Measurements from ENCODE around the gene TMEM123. TPM values are rescaled to one million over a fixed set of nuclear protein-coding genes. Genes with fewer than 3 reads are reported as not detected.

The TMEM123 gene
- total and polyA plus RNA-seq, 2 of the 4 experiments (the other 2 are of a cell fraction), result 96.9 to 127 TPM

DNA sequence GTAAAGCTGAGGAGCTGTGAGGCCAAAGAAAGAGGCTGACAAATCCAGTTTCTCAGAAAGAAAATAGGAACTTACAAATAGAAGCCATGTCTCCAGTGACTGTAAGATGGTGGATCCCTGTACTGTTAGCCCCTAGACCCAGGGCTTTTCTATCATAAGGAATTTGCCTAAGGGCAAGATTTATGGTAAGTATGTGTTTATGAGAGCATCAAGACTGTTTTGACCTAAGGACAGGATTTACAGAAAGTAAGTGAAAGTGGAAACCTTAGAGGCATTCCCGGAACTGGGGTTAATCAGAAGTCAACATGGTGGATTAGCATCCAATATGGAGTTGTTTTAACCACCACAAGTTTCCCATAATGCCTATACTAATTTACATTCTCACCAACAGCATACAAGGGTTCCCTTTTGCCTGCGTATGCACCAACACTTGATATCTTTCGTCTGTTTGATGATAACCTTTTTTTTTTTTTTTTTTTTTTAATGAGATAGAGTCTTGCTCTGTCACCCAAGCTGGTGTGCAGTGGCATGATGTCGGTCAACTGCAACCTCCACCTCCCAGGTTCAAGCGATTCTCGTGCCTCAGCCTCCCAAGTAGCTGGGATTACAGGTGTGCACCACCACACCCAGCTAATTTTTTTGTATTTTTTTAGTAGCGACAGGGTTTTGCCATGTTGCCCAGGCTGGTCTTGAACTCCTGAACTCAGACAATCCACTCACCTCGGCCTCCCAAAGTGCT is 65.4 kb downstream of the TMEM123 start:
- ChIA-PET CTCF (interaction anchor here (0.6 kb wide), 1 partner anchor 37 kb away, joined by 4 read pairs; no protein-coding TSS in a partner anchor), POLR2A (ENCODE audit: unreplicated experiment) (no interaction called here)
- no peak overlapping the region for H2AK9ac ChIP-seq (replicated peaks; ENCODE audit: low read depth, low read length, poor library complexity)
- no peak overlapping the region for H3K9ac ChIP-seq (ENCODE audit: low read depth, low read length)
- intact Hi-C loops (cut with micrococcal nuclease) (no loop called here), in situ Hi-C loops (cut with MboI; ENCODE audit: low sequenced_read_pairs) (loop anchor here (25.0 kb wide), 1 partner anchor 100 kb away; no protein-coding TSS in a partner anchor), dilution Hi-C loops (cut with HindIII; ENCODE audit: low sequenced_read_pairs, unreplicated experiment) (no loop called here)
- H3K36me3 ChIP-seq (ENCODE audit: control insufficient read depth, insufficient read depth, low read length), result peaks cover 25% of the 10 kb centered on the region
- H4K5ac ChIP-seq (ENCODE audit: low read depth, low read length), result no peak overlapping the region
- no peaks in the 10 kb centered on the region for H3K27me3 ChIP-seq (ENCODE audit: control insufficient read depth, insufficient read depth, low read length)
- BruUV-seq (replicated peaks), result no TSS peak
- TF ChIP-seq RCOR1 (IDR thresholded peaks at IDR 0.05; ENCODE audit: insufficient replicate concordance, low read length) (no peak), MXI1 (IDR thresholded peaks at IDR 0.05; ENCODE audit: borderline replicate concordance, low read depth, low read length) (no peak), BHLHE40 (IDR thresholded peaks at IDR 0.05; ENCODE audit: low read depth, low read length) (no peak), NFE2L2 (IDR thresholded peaks at IDR 0.05; ENCODE audit: low read depth, low read length) (no peak), RAD21 (IDR thresholded peaks at IDR 0.05; ENCODE audit: low read length) (no peak), FOS (IDR thresholded peaks at IDR 0.05; ENCODE audit: low read depth, low read length) (no peak), ELK1 (IDR thresholded peaks at IDR 0.05; ENCODE audit: borderline replicate concordance, low read depth, low read length) (no peak), MAFK (IDR thresholded peaks at IDR 0.05; ENCODE audit: low read depth, low read length) (no peak), RFX5 (IDR thresholded peaks at IDR 0.05; ENCODE audit: low read depth, low read length) (no peak), CHD1 (IDR thresholded peaks at IDR 0.05; ENCODE audit: low read depth, low read length) (no peak), SMC3 (IDR thresholded peaks at IDR 0.05; ENCODE audit: low read depth, low read length) (no peak), MAZ (IDR thresholded peaks at IDR 0.05; ENCODE audit: borderline replicate concordance, low read depth, low read length) (no peak), CEBPB (IDR thresholded peaks at IDR 0.05; ENCODE audit: low read depth, low read length) (no peak), USF2 (IDR thresholded peaks at IDR 0.05; ENCODE audit: low read depth, low read length) (no peak), POLR2A (IDR thresholded peaks at IDR 0.05; ENCODE audit: low read depth, low read length) (no peak)
- TF ChIP-seq, protein P1, sequence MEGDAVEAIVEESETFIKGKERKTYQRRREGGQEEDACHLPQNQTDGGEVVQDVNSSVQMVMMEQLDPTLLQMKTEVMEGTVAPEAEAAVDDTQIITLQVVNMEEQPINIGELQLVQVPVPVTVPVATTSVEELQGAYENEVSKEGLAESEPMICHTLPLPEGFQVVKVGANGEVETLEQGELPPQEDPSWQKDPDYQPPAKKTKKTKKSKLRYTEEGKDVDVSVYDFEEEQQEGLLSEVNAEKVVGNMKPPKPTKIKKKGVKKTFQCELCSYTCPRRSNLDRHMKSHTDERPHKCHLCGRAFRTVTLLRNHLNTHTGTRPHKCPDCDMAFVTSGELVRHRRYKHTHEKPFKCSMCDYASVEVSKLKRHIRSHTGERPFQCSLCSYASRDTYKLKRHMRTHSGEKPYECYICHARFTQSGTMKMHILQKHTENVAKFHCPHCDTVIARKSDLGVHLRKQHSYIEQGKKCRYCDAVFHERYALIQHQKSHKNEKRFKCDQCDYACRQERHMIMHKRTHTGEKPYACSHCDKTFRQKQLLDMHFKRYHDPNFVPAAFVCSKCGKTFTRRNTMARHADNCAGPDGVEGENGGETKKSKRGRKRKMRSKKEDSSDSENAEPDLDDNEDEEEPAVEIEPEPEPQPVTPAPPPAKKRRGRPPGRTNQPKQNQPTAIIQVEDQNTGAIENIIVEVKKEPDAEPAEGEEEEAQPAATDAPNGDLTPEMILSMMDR (conservative IDR thresholded peaks at IDR 0.05; ENCODE audit: low read depth, low read length), result no peak
- no peak overlapping the region for H3K4ac ChIP-seq (ENCODE audit: low read depth, low read length)
- no peak overlapping the region for H3K56ac ChIP-seq (ENCODE audit: extremely low read depth, insufficient read depth, low read length)
- no peak overlapping the region for H2BK20ac ChIP-seq (ENCODE audit: low read depth, low read length)
- no peaks in the 10 kb centered on the region for H3K9me3 ChIP-seq (ENCODE audit: control insufficient read depth, insufficient read depth, low read length)
- H3K9me1 ChIP-seq (ENCODE audit: insufficient read depth, low read length), result peaks cover 8% of the 10 kb centered on the region; the same call in 1 of the 2 replicates
- no peak overlapping the region for H2BK120ac ChIP-seq (ENCODE audit: low read depth, low read length)
- no peak overlapping the region for H3K14ac ChIP-seq (replicated peaks; ENCODE audit: low read depth, low read length)
- no CpG with 5 or more reads among the region's 8 CpGs for WGBS, 2 experiments (ENCODE audit: extremely low coverage in 2 of 2, insufficient read length in 1 of 2)
- H3K4me2 ChIP-seq (ENCODE audit: low read depth, low read length), result no peak overlapping the region
- H3K18ac ChIP-seq (ENCODE audit: low read depth, low read length), result no peak overlapping the region
- ATAC-seq (ENCODE audit: low read depth) (no peak), DNase-seq (no peak)
- H2BK5ac ChIP-seq (ENCODE audit: low read depth, low read length, poor library complexity, severe bottlenecking), result no peak overlapping the region
- H3K79me1 ChIP-seq (ENCODE audit: low read depth in 1 of 2, low read length in 2 of 2), result peaks cover 20 to 53% of the 10 kb centered on the region in 2 experiments
- H4K91ac ChIP-seq (ENCODE audit: insufficient read depth, low read depth, low read length), result no peak overlapping the region
- no peak overlapping the region for H3K27ac ChIP-seq (ENCODE audit: insufficient read depth, low read length)
- H2AFZ ChIP-seq (replicated peaks; ENCODE audit: low read length, poor library complexity), result no peak overlapping the region
- H4K8ac ChIP-seq (ENCODE audit: low read depth in 2 of 2, low read length in 2 of 2), result no peak overlapping the region
- H3K4me1 ChIP-seq (ENCODE audit: control insufficient read depth, insufficient read depth, low read length), result no peaks in the 10 kb centered on the region
- no peak overlapping the region for H2AK5ac ChIP-seq (ENCODE audit: low read depth, low read length)
- H3K4me3 ChIP-seq (ENCODE audit: insufficient read depth, low read depth, low read length), result no peak overlapping the region
- H2BK15ac ChIP-seq (ENCODE audit: low read depth, low read length), result no peak overlapping the region
- H4K20me1 ChIP-seq (ENCODE audit: insufficient read depth, low read length), result peaks cover 18% of the 10 kb centered on the region
- no peak overlapping the region for H3K23ac ChIP-seq (ENCODE audit: low read depth, low read length)
